Measurements from ENCODE around the gene DKKL1. TPM values are rescaled to one million over a fixed set of nuclear protein-coding genes. Genes with fewer than 3 reads are reported as not detected.

DKKL1 gene
- total RNA-seq, 1 experiment from 2014 or later = 1.0 TPM

DNA sequence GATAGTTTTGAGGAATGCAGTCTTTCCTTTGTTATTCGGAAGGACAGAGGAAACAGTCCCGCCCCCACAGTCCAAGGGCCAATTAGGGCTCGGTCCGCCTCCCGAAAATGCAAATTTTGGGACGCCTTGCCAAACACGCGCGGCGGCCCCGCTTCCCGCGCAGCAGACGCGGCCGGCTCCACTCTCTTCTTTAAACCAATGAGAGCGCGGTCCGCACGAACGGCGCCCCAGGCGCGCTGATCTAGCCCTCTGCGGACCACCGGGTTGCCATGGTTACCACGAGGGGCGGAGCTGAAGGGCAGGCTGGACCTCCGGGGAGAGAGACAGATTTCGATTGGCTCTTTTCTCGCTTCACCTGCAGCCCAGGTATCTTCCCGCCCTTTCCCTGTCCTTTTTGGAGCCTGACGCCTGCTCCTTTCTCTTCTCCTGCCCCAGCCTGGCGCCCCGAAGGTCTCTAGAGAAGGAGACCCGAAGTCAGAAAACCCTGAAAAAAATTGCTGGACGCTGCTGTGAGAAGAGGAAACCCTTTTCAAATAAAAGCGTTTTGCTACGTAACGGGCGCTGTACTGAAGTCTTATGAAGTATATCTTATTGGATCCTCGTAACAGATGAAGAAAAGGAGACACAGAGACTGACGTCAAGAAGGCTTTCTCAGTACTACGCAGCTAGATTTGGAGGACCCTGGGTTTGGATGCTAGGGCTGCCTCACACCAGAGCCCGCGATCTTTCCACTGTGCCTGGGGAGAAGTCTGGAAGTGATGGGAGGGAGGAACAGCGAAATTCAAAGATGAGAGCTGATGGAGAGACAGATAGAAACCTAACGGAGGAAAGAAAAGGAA, 57.6 kb downstream of the DKKL1 start:
- POLR2A ChIA-PET = no interaction called here
- ATAC-seq (peak; percentile 82), DNase-seq (ENCODE audit: low read depth, low spot score) (no peak)
- H2AFZ ChIP-seq (ENCODE audit: low read depth, low read length, poor library complexity, severe bottlenecking) = peak overlapping the region; percentile 37
- no peak overlapping the region for H3K4me3 ChIP-seq (replicated peaks in 1 of 2; ENCODE audit: low read depth in 1 of 2, low read length in 2 of 2)
- no peaks in the 10 kb centered on the region for H3K79me2 ChIP-seq (ENCODE audit: insufficient read depth, low read length)
- H3K27ac ChIP-seq (ENCODE audit: low read depth, low read length) = no peak overlapping the region
- no peaks in the 10 kb centered on the region for H3K9me3 ChIP-seq (ENCODE audit: control insufficient read depth in 1 of 2, insufficient read depth in 1 of 2, low read depth in 1 of 2, low read length in 2 of 2)
- no peaks in the 10 kb centered on the region for H4K20me1 ChIP-seq (ENCODE audit: insufficient read depth)
- H3K4me2 ChIP-seq (ENCODE audit: low read length) = no peak overlapping the region
- intact Hi-C loops (cut with micrococcal nuclease) = no loop called here
- no peaks in the 10 kb centered on the region for H3K36me3 ChIP-seq (ENCODE audit: control insufficient read depth in 1 of 2, insufficient read depth in 2 of 2, low read length in 2 of 2)
- H3K9me2 ChIP-seq (ENCODE audit: insufficient read depth) = no peaks in the 10 kb centered on the region
- CTCF ChIA-PET = interaction anchor here (1.1 kb wide), 1 partner anchor 10 kb away, joined by 3 read pairs; no protein-coding TSS in a partner anchor
- RAD21 ChIA-PET (ENCODE audit: low non-redundant PET in 1 of 2, low total read pairs in 2 of 2, uncharacterized antibody in 2 of 2, unreplicated experiment in 2 of 2) = no interaction called here
- H3K4me1 ChIP-seq (ENCODE audit: control insufficient read depth in 1 of 2, insufficient read depth in 2 of 2, low read length in 2 of 2) = peaks cover 5 to 19% of the 10 kb centered on the region in 2 experiments; a peak in 3 of 4 replicates
- no TSS peak for BruUV-seq (replicated peaks)
- H3K27me3 ChIP-seq (ENCODE audit: insufficient read depth, low read length) = peaks cover 20% of the 10 kb centered on the region; the same call in 1 of the 2 replicates
- TF ChIP-seq EZH2phosphoT487 (IDR thresholded peaks at IDR 0.05; ENCODE audit: borderline replicate concordance) (no peak), EGR1 (IDR thresholded peaks at IDR 0.05; ENCODE audit: low read depth) (0 out of 2 replicates have a peak, but pooled peaks have one; percentile 30), SIN3A (IDR thresholded peaks at IDR 0.05; ENCODE audit: low read depth) (no peak)
- TF ChIP-seq, protein P1, sequence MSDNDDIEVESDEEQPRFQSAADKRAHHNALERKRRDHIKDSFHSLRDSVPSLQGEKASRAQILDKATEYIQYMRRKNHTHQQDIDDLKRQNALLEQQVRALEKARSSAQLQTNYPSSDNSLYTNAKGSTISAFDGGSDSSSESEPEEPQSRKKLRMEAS (IDR thresholded peaks at IDR 0.05) = peak; percentile 33; the same call in 1 of the 2 replicates
- H3K9ac ChIP-seq (ENCODE audit: low read length) = no peak overlapping the region

DNA sequence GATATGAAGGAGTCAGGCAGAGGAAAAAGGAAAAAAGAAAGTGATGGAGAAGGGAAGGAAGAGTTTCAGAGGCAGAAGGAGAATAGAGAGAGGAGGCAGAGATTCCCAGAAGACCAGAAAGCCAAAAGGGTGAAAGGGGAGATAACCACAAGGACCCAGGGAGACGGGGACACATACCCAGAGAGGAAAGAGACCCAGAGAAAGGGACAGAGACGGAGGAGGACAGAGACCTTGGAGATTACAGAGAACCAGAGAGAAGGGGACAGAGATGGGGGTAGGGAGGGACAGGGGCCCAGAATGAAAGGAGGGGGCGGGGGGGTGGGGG, 58.2 kb downstream of the DKKL1 start:
- H3K9me3 ChIP-seq (ENCODE audit: control insufficient read depth in 1 of 2, insufficient read depth in 1 of 2, low read depth in 1 of 2, low read length in 2 of 2) = no peaks in the 10 kb centered on the region
- no peaks in the 10 kb centered on the region for H3K36me3 ChIP-seq (ENCODE audit: control insufficient read depth in 1 of 2, insufficient read depth in 2 of 2, low read length in 2 of 2)
- no peak overlapping the region for H3K4me3 ChIP-seq (replicated peaks in 1 of 2; ENCODE audit: low read depth in 1 of 2, low read length in 2 of 2)
- H3K79me2 ChIP-seq (ENCODE audit: insufficient read depth, low read length) = no peaks in the 10 kb centered on the region
- no peak overlapping the region for H3K27ac ChIP-seq (ENCODE audit: low read depth, low read length)
- no peaks in the 10 kb centered on the region for H3K9me2 ChIP-seq (ENCODE audit: insufficient read depth)
- TF ChIP-seq, protein P2, sequence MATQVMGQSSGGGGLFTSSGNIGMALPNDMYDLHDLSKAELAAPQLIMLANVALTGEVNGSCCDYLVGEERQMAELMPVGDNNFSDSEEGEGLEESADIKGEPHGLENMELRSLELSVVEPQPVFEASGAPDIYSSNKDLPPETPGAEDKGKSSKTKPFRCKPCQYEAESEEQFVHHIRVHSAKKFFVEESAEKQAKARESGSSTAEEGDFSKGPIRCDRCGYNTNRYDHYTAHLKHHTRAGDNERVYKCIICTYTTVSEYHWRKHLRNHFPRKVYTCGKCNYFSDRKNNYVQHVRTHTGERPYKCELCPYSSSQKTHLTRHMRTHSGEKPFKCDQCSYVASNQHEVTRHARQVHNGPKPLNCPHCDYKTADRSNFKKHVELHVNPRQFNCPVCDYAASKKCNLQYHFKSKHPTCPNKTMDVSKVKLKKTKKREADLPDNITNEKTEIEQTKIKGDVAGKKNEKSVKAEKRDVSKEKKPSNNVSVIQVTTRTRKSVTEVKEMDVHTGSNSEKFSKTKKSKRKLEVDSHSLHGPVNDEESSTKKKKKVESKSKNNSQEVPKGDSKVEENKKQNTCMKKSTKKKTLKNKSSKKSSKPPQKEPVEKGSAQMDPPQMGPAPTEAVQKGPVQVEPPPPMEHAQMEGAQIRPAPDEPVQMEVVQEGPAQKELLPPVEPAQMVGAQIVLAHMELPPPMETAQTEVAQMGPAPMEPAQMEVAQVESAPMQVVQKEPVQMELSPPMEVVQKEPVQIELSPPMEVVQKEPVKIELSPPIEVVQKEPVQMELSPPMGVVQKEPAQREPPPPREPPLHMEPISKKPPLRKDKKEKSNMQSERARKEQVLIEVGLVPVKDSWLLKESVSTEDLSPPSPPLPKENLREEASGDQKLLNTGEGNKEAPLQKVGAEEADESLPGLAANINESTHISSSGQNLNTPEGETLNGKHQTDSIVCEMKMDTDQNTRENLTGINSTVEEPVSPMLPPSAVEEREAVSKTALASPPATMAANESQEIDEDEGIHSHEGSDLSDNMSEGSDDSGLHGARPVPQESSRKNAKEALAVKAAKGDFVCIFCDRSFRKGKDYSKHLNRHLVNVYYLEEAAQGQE (IDR thresholded peaks at IDR 0.05; ENCODE audit: low read depth) = no peak
- no peak overlapping the region for H3K4me2 ChIP-seq (ENCODE audit: low read length)
- ChIA-PET POLR2A (no interaction called here), CTCF (no interaction called here), RAD21 (ENCODE audit: low non-redundant PET in 1 of 2, low total read pairs in 2 of 2, uncharacterized antibody in 2 of 2, unreplicated experiment in 2 of 2) (no interaction called here)
- H4K20me1 ChIP-seq (ENCODE audit: insufficient read depth) = no peaks in the 10 kb centered on the region
- peaks cover 20% of the 10 kb centered on the region; the same call in 1 of the 2 replicates for H3K27me3 ChIP-seq (ENCODE audit: insufficient read depth, low read length)
- H3K9ac ChIP-seq (ENCODE audit: low read length) = no peak overlapping the region
- intact Hi-C loops (cut with micrococcal nuclease) = no loop called here
- no peak overlapping the region for H2AFZ ChIP-seq (ENCODE audit: low read depth, low read length, poor library complexity, severe bottlenecking)
- DNase-seq (ENCODE audit: low read depth, low spot score) = no peak
- ATAC-seq = no peak
- H3K4me1 ChIP-seq (ENCODE audit: control insufficient read depth in 1 of 2, insufficient read depth in 2 of 2, low read length in 2 of 2) = peaks cover 9 to 25% of the 10 kb centered on the region in 2 experiments; a peak in 3 of 4 replicates
- no TSS peak for BruUV-seq (replicated peaks)
